Left lung (tissue), 10 donors: ENCODE results near the gene TRIM41. TPM values are rescaled to one million over a fixed set of nuclear protein-coding genes. Genes with fewer than 3 reads are reported as not detected.

Experiments used
- ATAC-seq: fragments of 200-7000 bp; cut with Tn5 transposase; one replicate; pipeline ENCODE4 v1.9.1; 2020; ENCODE audit warnings: moderate library complexity
- DNase-seq, 4 donors: peaks; one replicate each; pipeline ENCODE4 v3.0.0-alpha.2; 2013 to 2020
- H3K27ac ChIP-seq, 2 donors: fragments of 200-600 bp; sonication (generic) in 1 of 2; one replicate each; pipeline versions ENCODE4 v1.5.0 to v1.8.0; 2020 to 2021
- H3K27me3 ChIP-seq, 2 donors: fragments of 200-600 bp; sonication (generic) in 1 of 2; one replicate each; pipeline versions ENCODE4 v1.5.0 to v1.8.0; 2020 to 2021
- H3K36me3 ChIP-seq, 2 donors: fragments of 200-600 bp; sonication (generic) in 1 of 2; one replicate each; pipeline versions ENCODE4 v1.5.0 to v1.8.0; 2020 to 2021
- H3K4me1 ChIP-seq, 2 donors: fragments of 200-600 bp; one replicate each; pipeline ENCODE4 v1.8.0; 2021
- H3K4me3 ChIP-seq, 2 donors: fragments of 200-600 bp; sonication (generic) in 1 of 2; one replicate each; pipeline versions ENCODE4 v1.5.0 to v1.8.0; 2020 to 2021; ENCODE audit warnings: mild to moderate bottlenecking in 1 of 2
- H3K9me3 ChIP-seq, 2 donors: fragments of 200-600 bp; sonication (generic) in 1 of 2; one replicate each; pipeline versions ENCODE4 v1.5.0 to v1.8.0; 2020 to 2021
- intact Hi-C, 2 donors: fragments of 100-400 bp; cut with DNase I; formaldehyde crosslinking; loops; one replicate each; pipeline versions ENCODE4 v1.11.2 to v1.14.2; 2022
- polyA plus RNA-seq, 6 donors: library from polyadenylated mRNA; unstranded; fragments of 120-200 nt; gene quantifications; one replicate each; pipeline ENCODE4 v1.2.1, GENCODE V29; 2013; ENCODE audit not compliant: insufficient read length in 6 of 6
- total RNA-seq, 2 donors: library from RNA; stranded (reverse); fragmentation: NEBNext Ultra II Directional; extraction: Animal tissue kit (Norgen Biotek cat#: 25700); gene quantifications; one replicate each; pipeline ENCODE4 v1.2.1, GENCODE V29; 2021
- TF ChIP-seq, protein P1 (sequence below), 2 donors: fragments of 200-600 bp; sonication (generic) in 1 of 2; IDR thresholded peaks; one replicate each; pipeline versions ENCODE4 v1.5.0 to v1.8.0; 2021; ENCODE audit warnings: antibody characterized with exemption in 2 of 2
- donor health status: DM: no; HTN: yes; CAD: no.
- donor health status: DM: no; HTN: no; CAD: no.

The TRIM41 gene
- total and polyA plus RNA-seq, 8 donors = 24.2 to 27.6 (median 26.1) TPM

DNA sequence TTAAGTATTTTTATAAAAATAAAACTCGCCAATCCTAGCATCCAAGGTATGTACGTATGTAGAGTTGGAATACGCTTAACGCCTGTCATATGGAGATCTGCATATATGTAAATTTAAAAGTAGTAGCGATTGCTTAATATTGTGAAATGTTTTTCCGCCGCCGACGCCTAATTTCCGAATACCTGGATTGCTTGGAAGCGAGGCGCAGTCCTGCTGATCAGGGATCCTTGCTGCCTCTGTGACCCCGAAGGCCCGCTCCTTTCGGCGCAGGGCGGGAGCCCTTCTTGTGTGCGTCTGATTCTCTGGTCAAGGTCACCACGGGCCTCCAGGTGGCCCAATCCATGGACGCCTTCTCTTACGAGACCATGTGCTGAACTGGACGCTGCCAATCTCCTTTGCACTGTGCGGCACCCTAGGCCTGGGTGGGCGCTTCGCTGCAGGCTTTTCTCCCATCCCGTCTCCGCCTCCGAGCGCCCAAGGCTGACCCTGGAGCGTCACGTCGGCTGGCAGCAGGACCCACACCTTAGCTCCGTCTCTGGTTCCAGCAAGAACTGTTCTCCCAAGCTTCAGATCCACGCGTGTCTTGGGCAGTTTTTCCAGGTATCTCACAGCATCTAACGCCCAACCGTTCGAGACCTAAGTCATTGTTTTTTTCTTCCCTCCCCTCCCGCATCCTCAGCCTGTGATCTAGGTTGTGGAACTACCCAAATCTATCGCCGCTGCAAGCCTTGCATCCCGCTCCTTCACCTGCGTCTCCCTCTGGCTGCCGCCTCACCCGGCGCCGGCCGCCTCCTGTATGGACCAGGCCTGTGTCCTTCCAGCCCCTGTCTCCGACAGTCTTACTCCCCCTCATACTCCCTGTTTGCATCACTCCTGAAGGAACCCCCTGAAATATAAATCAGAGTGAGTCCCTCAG, 3.6 kb upstream of the TRIM41 start:
- Histone ChIP-seq H3K4me1 (peaks cover 3 to 47% of the 10 kb centered on the region in 2 donors), H3K27ac (no peak overlapping the region), H3K27me3 (peaks cover 0 to 23% of the 10 kb centered on the region in 2 donors), H3K36me3 (no peaks in the 10 kb centered on the region), H3K4me3 (no peak overlapping the region), H3K9me3 (no peaks in the 10 kb centered on the region)
- ATAC-seq (no peak), DNase-seq (peak in 1 of 4 donors; percentile 28)
- intact Hi-C loops = no loop called here
- TF ChIP-seq, protein P1, sequence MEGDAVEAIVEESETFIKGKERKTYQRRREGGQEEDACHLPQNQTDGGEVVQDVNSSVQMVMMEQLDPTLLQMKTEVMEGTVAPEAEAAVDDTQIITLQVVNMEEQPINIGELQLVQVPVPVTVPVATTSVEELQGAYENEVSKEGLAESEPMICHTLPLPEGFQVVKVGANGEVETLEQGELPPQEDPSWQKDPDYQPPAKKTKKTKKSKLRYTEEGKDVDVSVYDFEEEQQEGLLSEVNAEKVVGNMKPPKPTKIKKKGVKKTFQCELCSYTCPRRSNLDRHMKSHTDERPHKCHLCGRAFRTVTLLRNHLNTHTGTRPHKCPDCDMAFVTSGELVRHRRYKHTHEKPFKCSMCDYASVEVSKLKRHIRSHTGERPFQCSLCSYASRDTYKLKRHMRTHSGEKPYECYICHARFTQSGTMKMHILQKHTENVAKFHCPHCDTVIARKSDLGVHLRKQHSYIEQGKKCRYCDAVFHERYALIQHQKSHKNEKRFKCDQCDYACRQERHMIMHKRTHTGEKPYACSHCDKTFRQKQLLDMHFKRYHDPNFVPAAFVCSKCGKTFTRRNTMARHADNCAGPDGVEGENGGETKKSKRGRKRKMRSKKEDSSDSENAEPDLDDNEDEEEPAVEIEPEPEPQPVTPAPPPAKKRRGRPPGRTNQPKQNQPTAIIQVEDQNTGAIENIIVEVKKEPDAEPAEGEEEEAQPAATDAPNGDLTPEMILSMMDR (IDR thresholded peaks at IDR 0.05) = no peak

GRCh38 chr5:181220178-181220515, 2.9 kb upstream of the TRIM41 start:
- ATAC-seq (no peak), DNase-seq (peak in 1 of 4 donors; percentile 28)
- Histone ChIP-seq H3K27me3 (peaks cover 0 to 23% of the 10 kb centered on the region in 2 donors), H3K4me3 (no peak overlapping the region), H3K27ac (no peak overlapping the region), H3K36me3 (no peaks in the 10 kb centered on the region), H3K4me1 (peaks cover 4 to 53% of the 10 kb centered on the region in 2 donors), H3K9me3 (no peaks in the 10 kb centered on the region)
- TF ChIP-seq, protein P1 (IDR thresholded peaks at IDR 0.05) = no peak
- intact Hi-C loops = no loop called here

DNA sequence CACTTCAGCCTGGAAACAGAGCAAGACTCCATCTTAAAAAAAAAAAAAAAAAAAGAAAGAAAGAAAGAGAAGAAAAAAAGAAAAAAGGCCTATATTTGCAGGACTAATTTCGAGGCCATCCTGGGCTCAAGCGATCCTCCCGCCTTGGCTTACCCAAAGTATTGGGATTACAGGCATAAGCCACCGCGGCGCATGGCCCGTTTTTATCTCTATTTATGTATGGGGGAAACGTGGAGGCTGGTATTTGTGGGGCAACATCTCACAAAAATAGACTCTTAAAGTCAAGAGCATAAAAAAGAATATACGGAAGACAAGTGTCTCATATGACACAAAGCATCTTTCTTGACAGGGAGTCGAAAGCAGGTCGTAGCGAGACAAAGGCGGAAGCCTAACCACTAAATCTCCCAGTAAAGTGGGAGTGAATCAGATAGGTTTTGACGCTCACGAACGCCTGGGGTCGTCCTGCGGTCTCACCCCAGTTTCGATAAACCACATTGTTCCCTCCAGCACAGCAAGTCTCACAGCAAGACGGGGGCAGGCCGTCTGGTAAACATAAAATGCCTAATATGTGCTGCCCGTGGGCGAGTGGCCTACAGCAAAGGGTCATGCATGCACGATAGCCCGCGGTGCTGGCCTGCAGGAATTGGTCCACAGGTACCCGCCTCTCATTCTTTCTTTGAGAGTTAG, 1.8 kb upstream of the TRIM41 start:
- Histone ChIP-seq H3K36me3 (no peaks in the 10 kb centered on the region), H3K27me3 (peaks cover 0 to 18% of the 10 kb centered on the region in 2 donors), H3K9me3 (no peaks in the 10 kb centered on the region), H3K27ac (peak overlapping the region in 1 of 2 donors; percentile 100), H3K4me3 (no peak overlapping the region), H3K4me1 (peaks cover 4 to 59% of the 10 kb centered on the region in 2 donors)
- TF ChIP-seq, protein P1 (IDR thresholded peaks at IDR 0.05) = no peak
- ATAC-seq = no peak
- intact Hi-C loops = no loop called here
- DNase-seq = peak in 2 of 4 donors; percentile 23 to 34

DNA sequence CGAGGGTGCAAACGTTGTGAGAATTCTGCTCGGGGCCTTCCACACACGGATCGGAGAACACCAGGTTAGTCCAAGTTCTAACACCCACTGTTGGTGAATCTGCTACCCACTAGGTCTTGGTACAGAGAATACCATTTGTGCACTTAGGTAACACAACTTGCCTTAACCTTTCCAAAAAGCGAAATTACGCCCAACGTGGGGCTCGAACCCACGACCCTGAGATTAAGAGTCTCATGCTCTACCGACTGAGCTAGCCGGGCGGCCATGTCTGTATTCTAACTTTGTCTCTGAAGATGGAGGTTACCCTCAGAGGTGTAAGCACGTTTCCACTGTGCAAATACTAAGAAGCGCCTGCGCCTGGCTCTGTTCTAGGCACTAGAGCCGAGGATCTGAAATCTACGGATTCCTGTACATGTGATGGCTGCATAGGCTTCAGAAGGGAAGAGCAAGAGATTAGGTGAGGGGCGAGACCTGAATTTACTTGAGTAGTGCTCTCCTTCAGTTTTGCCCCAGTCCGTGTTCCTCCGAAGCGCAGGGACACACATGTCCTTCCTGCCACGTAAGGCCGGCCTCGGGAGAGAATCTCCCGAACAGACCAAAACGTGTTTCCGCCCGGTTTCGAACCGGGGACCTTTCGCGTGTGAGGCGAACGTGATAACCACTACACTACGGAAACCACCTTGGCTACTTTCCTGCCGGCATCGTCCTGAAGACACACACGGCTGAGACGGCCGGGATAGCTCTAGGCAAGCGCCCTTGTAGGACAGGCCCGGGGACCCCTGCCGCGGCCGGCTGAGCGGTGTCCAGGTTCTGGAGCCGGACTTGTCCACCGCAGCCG, 1.1 kb upstream of the TRIM41 start:
- H3K27ac ChIP-seq = peak overlapping the region; percentile 97 to 100
- TF ChIP-seq, protein P1 (IDR thresholded peaks at IDR 0.05) = no peak
- H3K27me3 ChIP-seq = peaks cover 0 to 10% of the 10 kb centered on the region in 2 donors
- peaks cover 4 to 52% of the 10 kb centered on the region in 2 donors for H3K4me1 ChIP-seq
- peak overlapping the region; percentile 74 to 78 for H3K4me3 ChIP-seq
- H3K9me3 ChIP-seq = no peaks in the 10 kb centered on the region
- DNase-seq = peak; percentile 91 to 94 (median 93)
- intact Hi-C loops = no loop called here
- peaks cover 0 to 4% of the 10 kb centered on the region in 2 donors for H3K36me3 ChIP-seq
- ATAC-seq = peak; percentile 63
